GM21737 (cell line): ENCODE measurements around the gene DYNLT3.

Experiments used
- ATAC-seq: cut with Tn5 transposase; IDR thresholded peaks from one replicate; pipeline ENCODE4 v1.9.1; 2021; ENCODE audit warnings: mild to moderate bottlenecking, moderate library complexity; ENCODE audit not compliant: unreplicated experiment

Gene DYNLT3, protein sequence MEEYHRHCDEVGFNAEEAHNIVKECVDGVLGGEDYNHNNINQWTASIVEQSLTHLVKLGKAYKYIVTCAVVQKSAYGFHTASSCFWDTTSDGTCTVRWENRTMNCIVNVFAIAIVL

DNA sequence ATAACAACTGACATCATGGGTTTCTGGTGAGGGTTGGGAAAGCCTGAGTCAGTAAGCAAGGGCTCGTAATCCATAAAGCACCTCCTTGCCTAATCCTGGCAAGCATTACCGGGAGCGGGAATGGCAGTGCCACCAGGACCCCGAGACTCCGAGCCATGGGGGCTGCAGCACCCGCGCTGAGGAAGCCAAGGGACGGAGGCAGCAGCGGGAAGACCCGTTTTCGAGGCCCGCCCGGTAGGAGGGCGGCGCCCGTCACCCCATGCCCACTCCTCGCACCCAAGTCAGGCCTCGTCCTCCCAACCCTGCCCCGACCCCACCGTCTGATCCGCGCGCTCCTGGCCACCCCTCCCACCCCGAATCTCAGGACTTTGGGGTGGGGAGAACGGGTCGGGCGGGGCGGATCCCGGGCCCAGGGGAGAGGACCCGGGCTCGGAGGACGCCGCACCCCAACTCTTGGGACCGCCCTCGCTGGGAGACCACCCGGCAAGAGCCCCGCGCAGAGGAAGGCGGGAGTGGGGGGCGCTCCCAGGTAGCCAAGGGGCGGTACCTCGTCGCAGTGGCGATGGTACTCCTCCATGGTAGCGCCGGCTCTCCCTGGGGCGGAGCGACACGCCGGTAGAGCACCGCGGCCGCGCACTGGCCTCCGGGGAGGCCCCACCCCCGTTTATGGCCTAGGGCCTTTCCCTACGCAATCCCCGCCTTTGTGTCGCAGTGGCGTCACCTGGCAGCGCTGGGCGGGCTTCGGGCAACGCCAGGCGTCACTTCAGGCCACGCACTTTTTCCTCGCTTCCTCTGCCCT is at the start of gene DYNLT3:
TSS of gene DYNLT3 (minus strand) at position 638 of the 799 bp plus-strand sequence. CDS start at position 577, 61 bp downstream.
- ATAC-seq: peak; percentile 100

DNA sequence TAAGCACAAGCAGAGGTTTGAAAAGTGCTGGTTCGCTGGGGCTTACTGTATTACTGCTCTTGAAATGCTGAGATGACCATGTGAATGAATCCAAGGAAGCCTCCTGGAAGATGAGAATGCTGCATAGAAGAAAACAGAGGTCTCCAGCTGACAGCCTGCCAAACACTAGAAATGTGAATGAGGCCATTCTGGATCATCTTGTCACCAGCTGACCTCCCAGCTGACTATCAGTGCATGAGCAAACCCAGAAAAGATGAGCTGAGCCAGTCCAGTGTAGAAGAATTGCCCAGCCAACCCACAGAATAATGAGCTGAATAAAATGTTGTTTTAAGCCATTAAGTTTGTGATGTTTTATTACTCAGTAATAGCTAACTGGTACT is 49.1 kb upstream of the DYNLT3 start:
- no peak for ATAC-seq

DNA sequence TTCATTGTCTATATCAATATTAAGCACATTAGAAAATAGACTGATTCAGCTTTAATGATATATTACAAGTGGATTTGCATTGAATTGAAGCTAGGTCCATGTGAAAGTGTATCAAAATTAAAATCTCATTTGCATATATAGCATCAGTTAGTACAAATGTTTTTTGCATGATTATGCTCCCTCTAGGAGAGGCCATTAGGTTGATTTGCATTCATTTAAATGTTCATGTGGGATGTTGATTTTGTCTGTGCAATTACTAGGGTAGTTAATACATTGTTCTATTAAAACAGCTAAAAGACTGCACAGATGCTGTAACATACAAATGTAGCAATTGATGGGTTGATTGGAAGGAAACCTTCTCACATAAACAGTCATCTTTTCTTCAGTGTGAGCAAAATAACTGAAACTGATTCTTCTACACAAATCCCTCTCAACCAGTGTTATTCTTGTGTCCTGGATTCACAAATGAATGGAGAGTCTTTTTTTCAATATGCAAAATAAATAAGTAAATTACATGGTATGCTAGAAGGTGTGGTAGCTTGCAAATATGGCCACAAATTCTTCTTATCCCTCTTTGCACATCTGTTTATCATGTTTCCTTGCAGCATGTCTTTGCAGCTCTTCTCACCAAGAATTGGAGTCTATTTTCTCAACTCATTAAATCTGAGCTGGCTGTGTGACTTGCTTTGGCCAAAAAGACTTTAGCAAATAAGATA is 48.6 kb upstream of the DYNLT3 start:
- ATAC-seq: no peak

DNA sequence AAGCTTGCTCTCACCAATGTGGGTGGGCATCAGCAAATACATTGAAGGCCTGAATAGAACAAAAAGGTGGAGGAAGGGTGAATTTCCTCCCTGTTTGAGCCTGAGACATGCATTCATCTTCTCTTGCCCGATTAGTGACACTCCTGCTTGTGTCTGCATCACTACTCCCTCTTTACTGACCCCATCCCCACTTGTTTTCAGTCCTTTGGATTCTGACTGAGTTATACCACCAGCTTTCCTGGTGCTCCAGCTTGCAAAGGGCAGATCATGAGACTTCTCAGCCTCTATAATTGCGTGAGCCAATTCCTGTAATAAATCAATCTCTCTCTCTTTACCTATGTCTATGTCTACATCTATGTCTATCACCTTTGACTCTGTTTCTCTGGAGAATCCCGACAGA is 47.4 kb upstream of the DYNLT3 start:
- ATAC-seq: no peak

DNA sequence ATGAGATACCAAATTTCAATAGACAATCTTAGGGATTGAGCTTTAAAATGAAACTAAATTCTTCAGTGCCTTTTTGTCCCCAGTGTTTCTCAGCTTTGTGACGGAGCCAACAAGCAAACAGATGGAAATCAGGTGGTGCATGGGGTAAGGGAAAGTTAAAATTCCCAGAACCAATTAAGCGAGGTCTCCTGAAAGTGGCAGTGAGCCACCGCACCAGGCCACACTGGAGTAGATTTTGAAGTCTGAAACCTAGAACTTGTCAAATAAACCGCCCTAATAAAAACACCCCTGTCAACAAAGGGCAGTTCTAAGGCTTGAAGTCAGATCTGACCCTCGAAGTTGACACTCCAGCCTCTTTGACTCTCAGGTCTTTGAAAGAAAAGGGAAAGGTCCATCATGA is 40.6 kb upstream of the DYNLT3 start:
- no peak for ATAC-seq

DNA sequence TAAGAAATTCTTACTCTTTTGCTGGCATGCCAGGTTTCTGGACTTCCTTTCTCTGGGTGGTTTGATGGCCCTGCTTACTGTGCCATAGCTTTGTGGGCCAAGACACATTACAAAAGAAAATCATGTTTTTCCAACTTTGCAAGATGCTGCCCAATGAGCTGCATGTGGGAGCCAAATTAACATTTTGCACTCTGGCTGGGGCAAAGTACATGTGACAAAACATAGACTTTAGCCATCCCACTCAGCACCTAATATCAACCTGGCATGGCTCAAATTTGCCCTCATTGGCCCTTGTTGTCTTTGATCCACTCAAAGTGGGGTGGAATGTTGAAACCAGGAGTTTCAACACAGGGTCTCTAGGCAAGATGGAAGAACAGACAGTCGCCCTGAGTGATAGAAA is 40.0 kb upstream of the DYNLT3 start:
- ATAC-seq: no peak

DNA sequence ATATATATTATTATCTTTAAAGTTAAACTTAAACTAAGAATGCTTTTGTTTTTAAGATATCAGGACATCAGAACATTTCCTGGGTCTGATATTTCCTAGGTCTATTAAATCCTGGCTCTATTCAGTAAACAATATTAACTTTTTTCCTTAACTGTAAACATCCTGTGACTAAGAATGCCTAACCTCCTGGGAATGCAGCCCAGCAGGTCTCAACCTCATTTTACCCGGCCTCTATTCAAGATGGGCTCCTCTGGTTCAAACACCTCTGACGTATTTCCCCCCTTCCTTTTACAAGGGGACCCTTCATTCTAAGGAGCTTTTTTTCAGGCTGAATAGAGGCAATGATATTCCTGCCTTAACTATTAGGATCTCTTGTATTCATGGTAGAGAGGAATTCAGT is 35.8 kb upstream of the DYNLT3 start:
- no peak for ATAC-seq

DNA sequence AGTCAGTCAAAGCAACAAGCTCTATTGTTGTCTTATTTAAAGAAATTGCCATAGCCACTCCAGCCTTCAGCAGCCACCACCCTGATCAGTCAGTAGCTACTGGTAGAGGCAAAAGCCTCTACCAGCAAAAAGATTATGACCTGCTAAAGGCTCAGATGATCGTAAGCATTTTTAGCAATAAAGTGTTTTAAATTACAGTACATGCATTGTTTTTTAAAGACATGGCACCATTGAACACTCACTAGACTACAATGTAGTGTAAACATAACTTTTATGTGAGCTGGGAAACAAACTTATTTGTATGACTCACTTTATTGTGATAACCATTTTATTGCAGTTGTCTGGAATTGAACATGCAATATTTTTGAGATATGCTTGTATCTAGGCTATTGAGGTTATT is 32.3 kb upstream of the DYNLT3 start:
- no peak for ATAC-seq

DNA sequence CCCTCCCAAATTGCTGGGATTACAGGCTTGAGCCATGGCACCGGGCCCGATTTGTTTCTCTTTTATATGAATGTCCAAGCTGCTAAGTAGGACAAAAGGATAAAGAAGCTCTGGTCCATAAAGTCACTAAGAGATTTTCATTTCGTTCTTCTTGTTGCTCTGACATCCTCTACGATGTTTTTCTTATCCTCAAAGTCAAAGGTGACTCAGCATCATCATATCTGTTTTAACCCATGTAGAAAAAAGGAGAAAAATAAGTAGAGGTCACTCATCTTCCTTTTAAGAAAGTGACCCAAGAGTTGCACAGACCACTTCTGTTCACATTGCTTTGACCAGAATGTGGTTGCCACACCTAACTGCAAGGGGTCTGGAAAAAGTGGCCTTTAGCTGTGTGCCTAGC is 29.3 kb upstream of the DYNLT3 start:
- no peak for ATAC-seq

DNA sequence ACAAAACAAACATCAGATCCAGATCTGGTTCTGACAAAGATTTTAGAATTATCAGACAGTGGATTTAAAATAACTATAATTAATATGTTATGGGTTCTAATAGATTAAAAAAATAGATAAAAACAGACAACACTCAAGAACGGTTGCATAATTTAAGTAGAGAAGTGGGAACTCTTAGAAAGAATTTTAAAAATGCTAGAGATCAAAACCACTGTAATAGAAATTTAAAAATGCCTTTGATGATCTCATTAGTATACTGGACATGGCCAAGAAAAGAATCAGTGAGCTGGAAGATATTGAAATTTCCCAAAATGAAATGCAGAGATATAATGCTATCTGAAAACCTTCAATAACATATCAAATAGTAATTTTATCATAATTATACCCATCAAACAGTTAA is 28.3 kb upstream of the DYNLT3 start:
- ATAC-seq: no peak

DNA sequence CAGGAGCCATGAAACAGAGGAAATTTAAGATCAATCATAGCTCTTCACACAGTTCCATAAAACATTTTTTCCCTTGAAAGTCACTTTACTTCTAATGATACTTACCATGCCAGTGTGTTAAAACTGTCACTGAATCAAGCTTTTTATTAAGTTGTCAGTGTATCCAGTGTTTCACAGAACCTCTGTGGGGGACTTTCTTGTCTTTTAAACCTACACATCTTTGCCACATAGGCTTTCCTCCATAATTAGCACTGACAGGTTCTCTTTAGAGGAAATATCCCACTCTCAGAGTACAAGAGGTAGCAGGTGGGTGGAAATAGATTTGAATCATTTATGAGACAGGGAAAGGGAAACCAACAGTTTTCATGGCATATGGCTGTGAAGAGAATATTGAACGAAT is 25.8 kb upstream of the DYNLT3 start:
- no peak for ATAC-seq

DNA sequence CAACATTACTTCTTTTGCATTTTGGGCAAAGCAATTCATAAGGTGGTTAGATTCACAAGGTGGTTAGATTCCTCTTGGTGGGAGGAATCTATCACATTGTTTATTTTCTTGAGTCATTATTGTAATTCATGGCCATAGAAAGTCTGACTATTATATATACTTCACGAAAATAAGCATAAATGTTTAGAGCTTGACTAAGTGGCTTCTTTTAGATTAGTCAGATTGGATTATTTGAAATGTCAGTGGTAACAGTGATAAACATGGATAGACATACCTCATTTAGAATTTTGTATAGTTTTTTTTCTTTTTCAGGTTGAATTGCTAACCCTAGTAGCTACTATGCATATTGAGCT is 24.9 kb upstream of the DYNLT3 start:
- no peak for ATAC-seq

DNA sequence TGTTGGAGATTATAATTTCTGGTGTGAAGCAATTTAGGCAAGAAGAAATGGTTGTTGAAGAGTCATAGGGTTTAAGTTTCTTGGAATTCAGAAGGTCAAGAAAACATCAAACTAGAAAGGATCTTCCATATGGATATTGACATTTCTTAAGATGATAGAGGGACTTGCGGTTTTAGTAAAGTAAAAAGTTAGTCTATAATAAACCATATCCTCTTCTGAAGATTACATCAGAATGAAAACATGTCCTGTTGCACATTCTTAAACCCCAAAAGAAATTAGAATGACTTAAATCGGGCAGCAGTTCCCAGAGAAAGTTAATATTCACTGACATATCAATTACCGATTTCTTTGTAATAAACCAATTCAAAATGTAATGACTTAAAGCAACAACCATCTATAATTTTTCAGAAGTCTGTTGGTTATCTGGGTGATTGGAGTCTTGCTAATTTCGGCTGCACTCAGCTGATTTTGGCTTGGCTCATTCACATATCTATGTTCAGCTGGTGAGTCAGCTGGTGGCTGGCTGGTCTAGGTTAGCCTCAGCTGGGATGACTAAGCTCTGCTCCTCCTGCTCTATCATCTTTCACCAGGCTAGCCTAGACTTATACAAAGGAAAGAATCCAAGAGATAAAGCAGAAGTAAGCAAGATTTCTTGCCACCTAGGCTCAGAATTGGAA is 24.4 kb upstream of the DYNLT3 start:
- ATAC-seq: no peak

DNA sequence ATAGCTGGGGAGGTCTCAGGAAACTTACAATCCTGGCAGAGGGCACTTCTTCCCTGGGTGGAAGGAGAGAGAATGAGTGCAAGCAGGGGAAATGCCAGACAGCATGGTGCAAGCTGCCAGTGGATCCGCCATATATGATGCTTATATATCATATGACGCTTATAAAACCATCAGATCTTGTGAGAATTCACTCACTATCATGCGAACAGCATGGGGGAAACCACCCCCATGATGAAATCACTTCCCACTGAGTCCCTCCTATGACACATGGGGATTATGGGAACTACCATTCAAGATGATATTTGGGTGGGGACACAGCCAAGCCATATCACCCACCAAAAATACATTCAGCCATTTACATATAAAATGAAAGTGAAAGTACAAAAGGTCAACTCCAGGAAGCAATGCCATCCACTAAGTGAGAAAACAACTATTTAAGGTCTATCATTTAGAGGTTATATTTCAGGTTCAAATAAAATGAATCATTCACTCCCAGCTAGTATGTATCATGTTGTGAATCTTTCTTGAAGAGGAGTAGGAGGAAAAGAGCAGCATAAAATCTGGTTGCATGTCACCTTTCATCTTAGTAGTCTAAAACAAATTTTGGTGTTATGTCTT is 20.3 kb upstream of the DYNLT3 start:
- no peak for ATAC-seq

DNA sequence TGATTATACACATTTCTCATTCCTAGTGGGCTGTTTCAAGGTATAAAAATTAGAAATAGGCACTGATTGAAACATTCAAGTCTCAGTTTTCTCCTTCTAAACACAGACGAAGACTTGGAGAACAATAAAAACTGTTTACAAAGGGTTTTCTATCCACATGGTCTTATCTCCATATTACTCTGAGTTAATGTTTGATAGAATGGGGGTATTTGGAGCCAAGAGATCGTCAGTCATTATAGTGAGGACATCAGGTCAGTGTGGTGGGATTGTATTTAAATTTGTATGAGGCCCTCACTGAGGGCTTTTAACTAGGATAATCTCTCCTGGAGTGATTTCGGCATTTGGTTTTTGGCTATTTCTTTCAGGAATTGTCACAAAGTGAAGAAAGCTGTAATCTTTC is 16.4 kb upstream of the DYNLT3 start:
- no peak for ATAC-seq

DNA sequence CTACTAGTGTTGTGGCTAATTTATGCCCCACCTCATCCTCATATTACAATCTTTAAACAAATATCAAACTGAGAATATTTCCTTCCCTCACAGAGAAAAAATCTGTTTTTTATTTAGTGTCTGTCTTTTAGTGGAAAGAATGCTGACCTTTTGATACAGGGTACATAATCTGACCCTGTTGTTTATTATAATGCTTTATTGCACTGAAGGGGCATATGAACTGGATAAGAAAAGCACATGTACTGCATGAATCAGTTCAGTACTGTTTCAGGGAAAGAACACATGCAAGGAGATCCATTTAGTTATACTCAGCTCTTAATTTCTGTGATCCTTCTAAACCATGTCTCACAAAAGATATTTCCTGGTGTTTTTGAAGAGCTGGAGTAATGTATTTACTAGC is 15.5 kb upstream of the DYNLT3 start:
- ATAC-seq: no peak

DNA sequence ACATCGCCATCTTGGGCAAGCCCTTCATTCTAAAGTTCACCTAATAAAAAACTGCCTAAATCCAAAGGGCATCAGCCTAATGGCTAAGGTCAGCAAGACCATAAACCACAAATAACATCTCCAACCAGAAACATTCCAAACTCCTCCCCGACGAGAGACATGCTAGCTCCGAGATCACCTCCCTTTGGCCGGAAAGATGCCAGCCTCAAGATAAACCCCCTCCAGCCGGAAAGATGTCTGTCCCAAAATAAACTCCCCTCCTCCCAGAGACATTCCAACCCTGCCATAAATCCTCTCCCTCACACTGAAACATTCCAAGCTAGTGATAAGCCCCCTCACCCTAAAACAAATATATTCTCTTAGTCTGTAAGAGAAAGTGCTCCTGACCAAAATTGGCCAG is 13.3 kb upstream of the DYNLT3 start:
- no peak for ATAC-seq

DNA sequence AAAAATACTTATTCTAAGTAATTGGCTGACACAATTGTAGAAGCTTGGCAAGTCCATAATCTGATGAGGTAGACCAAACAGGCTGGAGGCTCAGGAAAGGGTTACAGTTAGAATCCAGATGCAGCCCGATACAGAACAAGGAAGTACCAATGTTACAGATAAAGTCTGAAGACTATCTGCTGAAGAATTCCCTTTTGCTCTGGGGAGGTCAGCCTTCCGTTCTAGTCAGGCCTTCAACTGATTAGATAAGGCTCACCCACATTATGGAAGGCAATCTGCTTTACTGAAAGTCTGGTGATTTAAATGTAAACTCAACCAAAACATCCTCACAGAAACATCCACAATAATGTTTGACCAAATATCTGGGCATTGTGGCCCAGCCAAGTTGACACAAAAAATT is 7.4 kb upstream of the DYNLT3 start:
- no peak for ATAC-seq

DNA sequence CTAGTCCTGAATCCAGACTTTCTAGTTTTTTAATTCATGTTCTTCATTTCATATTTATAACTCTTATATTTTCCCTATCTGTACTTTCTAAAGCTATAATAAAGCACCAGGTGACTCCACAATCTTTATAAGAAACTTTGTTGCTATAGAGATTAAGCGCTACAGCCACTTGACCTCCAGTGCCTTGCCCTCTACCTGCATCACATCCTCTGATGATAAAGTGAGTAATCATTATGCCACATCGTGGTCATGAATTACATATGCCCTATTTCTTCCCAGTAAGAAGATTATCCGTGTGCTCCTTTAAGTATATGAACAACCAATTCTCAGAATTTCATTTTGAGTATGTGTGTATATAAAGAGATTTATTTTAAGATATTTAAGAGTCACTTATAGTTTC is 6.8 kb upstream of the DYNLT3 start:
- ATAC-seq: no peak

DNA sequence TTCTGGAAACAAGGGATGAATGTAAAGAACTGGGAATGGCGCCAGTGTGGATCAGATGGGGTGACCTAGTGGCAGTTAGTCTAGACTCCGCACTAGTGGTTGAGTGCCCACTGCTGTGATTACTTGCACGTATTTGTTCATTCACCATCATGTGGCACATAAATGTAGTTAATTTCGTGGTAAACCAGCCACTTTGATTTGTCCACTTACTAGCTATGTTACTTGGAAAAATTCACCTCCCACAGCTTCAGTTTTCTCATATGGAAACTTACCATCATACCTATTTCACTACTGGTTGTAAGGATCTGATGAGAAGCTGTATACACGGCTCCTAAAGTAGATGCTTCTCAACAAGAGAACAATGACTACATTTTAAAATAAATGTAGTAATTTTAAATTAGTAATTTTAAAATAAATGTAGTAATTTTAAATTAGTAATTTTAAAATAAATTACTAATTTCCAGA is 394 bp upstream of the DYNLT3 start:
- ATAC-seq: peak; percentile 22

DNA sequence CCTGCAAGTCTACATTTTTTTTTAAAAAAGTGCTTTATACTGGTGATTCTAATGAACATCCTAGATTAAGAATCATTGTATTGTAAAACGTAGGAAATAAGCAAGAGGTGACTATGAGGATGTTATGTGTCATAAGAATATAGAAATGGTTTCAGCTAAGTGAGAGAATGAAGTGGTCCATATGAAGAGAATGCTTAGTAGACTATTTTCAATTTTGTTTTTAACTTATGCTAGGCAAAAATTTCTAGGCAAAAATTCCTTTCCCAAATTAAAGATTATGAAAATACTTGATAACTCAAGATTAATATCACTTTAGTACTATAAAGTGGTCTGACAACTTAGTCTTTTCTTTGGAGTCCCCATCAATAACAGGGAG is 825 bp downstream of the DYNLT3 start:
- ATAC-seq: no peak
